Hepatocyte (in vitro differentiated cells): ENCODE measurements around the gene RNF208. TPM values are rescaled to one million over a fixed set of nuclear protein-coding genes. Genes with fewer than 3 reads are reported as not detected.

ENCODE experiments used
- DNase-seq: peaks from one replicate; pipeline ENCODE4 v3.0.0-alpha.2; 2016; ENCODE audit warnings: low spot score
- H2AFZ ChIP-seq: fragments of 200-600 bp; sonication (generic); 2 replicates; pipeline ENCODE4 v1.6.0; 2016; ENCODE audit warnings: antibody characterized with exemption, mild to moderate bottlenecking
- H3K27ac ChIP-seq: fragments of 200-600 bp; sonication (generic); 2 replicates; pipeline ENCODE4 v1.5.1; 2016; ENCODE audit warnings: mild to moderate bottlenecking
- H3K27me3 ChIP-seq: fragments of 200-600 bp; sonication (generic); 2 replicates; pipeline ENCODE4 v1.6.1; 2016
- H3K36me3 ChIP-seq: fragments of 200-600 bp; sonication (generic); replicated peaks from 2 replicates; pipeline ENCODE4 v1.5.1; 2016; ENCODE audit warnings: low read depth; ENCODE audit not compliant: insufficient read depth
- H3K4me1 ChIP-seq: fragments of 200-600 bp; sonication (generic); 2 replicates; pipeline ENCODE4 v1.5.1; 2016; ENCODE audit warnings: mild to moderate bottlenecking, moderate library complexity; ENCODE audit not compliant: insufficient read depth
- H3K4me2 ChIP-seq: fragments of 200-600 bp; sonication (generic); 2 replicates; pipeline ENCODE4 v1.6.0; 2016
- H3K4me3 ChIP-seq: fragments of 200-600 bp; sonication (generic); 2 replicates; pipeline ENCODE4 v1.5.1; 2016; ENCODE audit warnings: mild to moderate bottlenecking
- H3K79me2 ChIP-seq: fragments of 200-600 bp; sonication (generic); 2 replicates; pipeline ENCODE4 v1.6.0; 2017; ENCODE audit warnings: mild to moderate bottlenecking
- H3K9me2 ChIP-seq: fragments of 200-600 bp; sonication (generic); replicated peaks from 2 replicates; pipeline ENCODE4 v1.6.0; 2017; ENCODE audit warnings: mild to moderate bottlenecking; ENCODE audit not compliant: insufficient read depth
- H3K9me3 ChIP-seq: fragments of 200-600 bp; sonication (generic); 2 replicates; pipeline ENCODE4 v1.5.1; 2016; ENCODE audit warnings: low read depth, mild to moderate bottlenecking
- H4K20me1 ChIP-seq: fragments of 200-600 bp; sonication (generic); 2 replicates; pipeline ENCODE4 v1.6.0; 2016; ENCODE audit warnings: mild to moderate bottlenecking; ENCODE audit not compliant: insufficient read depth, poor library complexity, severe bottlenecking
- CTCF ChIP-seq: fragments of 200-600 bp; sonication (generic); IDR thresholded peaks from 2 replicates; pipeline ENCODE4 v1.5.1; 2016; ENCODE audit warnings: antibody characterized with exemption, mild to moderate bottlenecking; ENCODE audit not compliant: poor library complexity
- EZH2 ChIP-seq: fragments of 200-600 bp; sonication (generic); IDR thresholded peaks from 2 replicates; pipeline ENCODE4 v1.6.1; 2016; ENCODE audit warnings: antibody characterized with exemption, mild to moderate bottlenecking, borderline replicate concordance
- EZH2phosphoT487 ChIP-seq: fragments of 200-600 bp; sonication (generic); IDR thresholded peaks from one replicate; pipeline ENCODE4 v1.6.1; 2018; ENCODE audit warnings: antibody characterized with exemption, mild to moderate bottlenecking, low read depth, moderate library complexity; ENCODE audit not compliant: unreplicated experiment, severe bottlenecking
- WGBS: methylation state at CpG from one replicate; pipeline ENCODE4 v1.1.6; 2016; ENCODE audit warnings: low lambda C conversion rate; ENCODE audit errors: missing lambda C conversion rate; 5-methylcytosine and 5-hydroxymethylcytosine counted together
- polyA plus RNA-seq: library from polyadenylated mRNA; unstranded; fragments of >200 nt; fragmentation: Nextera tagmentation; extraction: Ambion mirVana; gene quantifications from 2 replicates; pipeline ENCODE4 v1.2.1, GENCODE V29; 2016
- total RNA-seq: library from RNA; depleted of rRNA; stranded (reverse); fragments of >200 nt; gene quantifications from 2 replicates; pipeline ENCODE4 v1.2.3, GENCODE V29; 2014

The RNF208 gene
- total and polyA plus RNA-seq, 2 experiments from 2014 or later: 1.6 to 3.3 TPM

- Histone ChIP-seq H3K4me3 (peak overlapping the region; percentile 30), H4K20me1 (peaks cover 31% of the 10 kb centered on the region), H3K4me1 (peaks cover 48% of the 10 kb centered on the region), H3K9me3 (no peaks in the 10 kb centered on the region), H3K27me3 (no peaks in the 10 kb centered on the region), H3K36me3 (no peaks in the 10 kb centered on the region), H2AFZ (no peak overlapping the region), H3K9me2 (no peaks in the 10 kb centered on the region), H3K79me2 (peaks cover 82% of the 10 kb centered on the region), H3K4me2 (peak overlapping the region; percentile 87), H3K27ac (peak overlapping the region; percentile 78)
- TF ChIP-seq EZH2phosphoT487 (no peak), CTCF (no peak), EZH2 (no peak)
- DNase-seq: no peak
- WGBS: 25% methylated on average over 23 of the region's 23 CpGs
Observed at GRCh38 chr9:137201205-137201868, 20.7 kb downstream of the RNF208 start.

- H3K79me2 ChIP-seq: peaks cover 82% of the 10 kb centered on the region
- H2AFZ ChIP-seq: no peak within 1 kb of the TSS
- peak within 1 kb of the TSS; percentile 99 for H3K4me2 ChIP-seq
Observed at GRCh38 chr9:137200311-137201204, 21.5 kb downstream of the RNF208 start, which contains the start of gene TPRN. Gene TPRN, minus strand, starts transcription at chr9:137200741. Its CDS starts 30 bp downstream, at chr9:137200711.

GRCh38 chr9:137199411-137200121, 22.5 kb downstream of the RNF208 start:
- Histone ChIP-seq H3K36me3 (no peaks in the 10 kb centered on the region), H3K4me2 (peak overlapping the region; percentile 99), H3K9me3 (no peaks in the 10 kb centered on the region), H3K9me2 (no peaks in the 10 kb centered on the region), H3K27me3 (no peaks in the 10 kb centered on the region), H2AFZ (no peak overlapping the region), H3K27ac (peak overlapping the region; percentile 74), H3K4me1 (peaks cover 58% of the 10 kb centered on the region), H3K79me2 (peaks cover 85% of the 10 kb centered on the region), H4K20me1 (peaks cover 49% of the 10 kb centered on the region), H3K4me3 (peak overlapping the region; percentile 36)
- peak; percentile 46 for DNase-seq
- TF ChIP-seq EZH2phosphoT487 (no peak), CTCF (no peak), EZH2 (no peak)
- 26% methylated on average over 28 of the region's 51 CpGs for WGBS

More at GRCh38 chr9:137200311-137201204, 21.5 kb downstream of the RNF208 start, which contains the start of gene TPRN:
- Histone ChIP-seq H3K4me3 (peak within 1 kb of the TSS; percentile 47), H3K27ac (peak within 1 kb of the TSS; percentile 78), H3K4me1 (peaks cover 51% of the 10 kb centered on the region), H3K27me3 (no peaks in the 10 kb centered on the region), H4K20me1 (peaks cover 39% of the 10 kb centered on the region), H3K9me3 (no peaks in the 10 kb centered on the region), H3K9me2 (no peaks in the 10 kb centered on the region), H3K36me3 (no peaks in the 10 kb centered on the region)
- WGBS: 2% methylated on average over 41 of the region's 118 CpGs
- TF ChIP-seq EZH2phosphoT487 (no peak), EZH2 (no peak), CTCF (no peak)
- peak; percentile 100 for DNase-seq
